Spleen (tissue), 11 donors: ENCODE measurements around the gene DOCK9. TPM values are rescaled to one million over a fixed set of nuclear protein-coding genes. Genes with fewer than 3 reads are reported as not detected.

Experiments used
- DNase-seq: peaks from one replicate; pipeline ENCODE4 v3.0.0-alpha.2; 2020
- H3K27ac ChIP-seq, 8 donors: fragments of 200-600 bp; sonication (generic) in 7 of 8; 1 replicate in 4 of 8; 2 replicates in 4 of 8; pipeline versions ENCODE4 v1.5.0 to v1.8.0; 2016 to 2021; ENCODE audit warnings: inconsistent platforms in 4 of 8, mild to moderate bottlenecking in 4 of 8, moderate library complexity in 1 of 8
- H3K27me3 ChIP-seq, 7 donors: fragments of 200-600 bp; sonication (generic) in 6 of 7; replicated peaks in 1 of 7; 1 replicate in 4 of 7; 2 replicates in 3 of 7; pipeline versions ENCODE4 v1.5.0 to v1.8.0; 2016 to 2021; ENCODE audit warnings: inconsistent platforms in 3 of 7, mild to moderate bottlenecking in 1 of 7
- H3K36me3 ChIP-seq, 6 donors: fragments of 200-600 bp; sonication (generic) in 5 of 6; 1 replicate in 4 of 6; 2 replicates in 2 of 6; pipeline versions ENCODE4 v1.5.0 to v1.8.0; 2016 to 2021; ENCODE audit warnings: inconsistent platforms in 2 of 6
- H3K4me1 ChIP-seq, 6 donors: fragments of 200-600 bp; sonication (generic) in 5 of 6; 1 replicate in 3 of 6; 2 replicates in 3 of 6; pipeline versions ENCODE4 v1.5.0 to v1.8.0; 2016 to 2021; ENCODE audit warnings: inconsistent platforms in 3 of 6
- H3K4me3 ChIP-seq, 8 donors: fragments of 200-600 bp; sonication (generic) in 7 of 8; 1 replicate in 4 of 8; 2 replicates in 4 of 8; pipeline versions ENCODE4 v1.5.0 to v1.8.0; 2016 to 2021; ENCODE audit warnings: inconsistent platforms in 4 of 8, mild to moderate bottlenecking in 4 of 8, moderate library complexity in 2 of 8
- H3K9me3 ChIP-seq, 8 donors: fragments of 200-600 bp; sonication (generic) in 7 of 8; 1 replicate in 4 of 8; 2 replicates in 4 of 8; pipeline versions ENCODE4 v1.5.0 to v1.8.0; 2016 to 2021; ENCODE audit warnings: inconsistent platforms in 4 of 8
- POLR2A ChIP-seq, 3 donors: fragments of 450-650 bp; IDR thresholded peaks; one replicate each; pipeline ENCODE4 v1.5.1; 2017; ENCODE audit warnings: antibody characterized with exemption in 3 of 3, mild to moderate bottlenecking in 1 of 3
- POLR2AphosphoS5 ChIP-seq, 3 donors: sonication (generic); formaldehyde crosslinking; IDR thresholded peaks; one replicate each; pipeline ENCODE4 v1.5.1; 2017; ENCODE audit warnings: antibody characterized with exemption in 3 of 3
- WGBS, 5 donors: extraction: QIAGEN DNeasy Blood & Tissue Kit in 3 of 5; methylation state at CpG; one replicate each; pipeline versions ENCODE4 v1.1.5 to v1.1.7; 2013 to 2018; 5-methylcytosine and 5-hydroxymethylcytosine counted together
- intact Hi-C: fragments of 100-400 bp; cut with DNase I; formaldehyde crosslinking; loops from one replicate; pipeline ENCODE4 v1.15.0; 2023; ENCODE audit warnings: low total_unique reads
- polyA plus RNA-seq, 3 donors: library from polyadenylated mRNA; stranded (reverse); fragments of 200-250 nt; gene quantifications; one replicate each; pipeline ENCODE4 v1.2.1, GENCODE V29; 2013
- total RNA-seq, 7 donors: library from RNA; depleted of rRNA in 3 of 7; stranded (reverse); fragments of >200 nt in 3 of 7; fragmentation: NEBNext Ultra II Directional in 4 of 7; extraction: Animal tissue kit (Norgen Biotek cat#: 25700) in 4 of 7; gene quantifications; one replicate each; pipeline versions ENCODE4 v1.1.0 to v1.2.1, GENCODE V29; 2016 to 2021
- TF ChIP-seq, protein P1 (sequence below), 11 experiments: fragments of 200-600 bp in 7 of 11; fragments of 450-650 bp in 4 of 11; sonication (generic) in 4 of 11; IDR thresholded peaks in 8 of 11; conservative IDR thresholded peaks in 3 of 11; 1 replicate in 7 of 11; 2 replicates in 4 of 11; pipeline versions ENCODE4 v1.4.0 to v1.8.0; 2016 to 2021; ENCODE audit warnings: antibody characterized with exemption in 11 of 11, inconsistent platforms in 4 of 11, mild to moderate bottlenecking in 1 of 11
- donor health status: healthy with polysubstance abuse.
- donor health status: DM: no; HTN: no; CAD: no; lungs with moderate emphysema.
- donor health status: DM: no; HTN: no; CAD: no.
- donor health status: Bipolar disorder and iron deficiency.
- donor health status: healthy.
- donor health status: DM: no; HTN: no; CAD: no.
- donor health status: DM: yes; HTN: yes; CAD: no.

DOCK9 gene
- total and polyA plus RNA-seq, 10 donors: 6.9 to 53.3 (median 47.6) TPM

DNA sequence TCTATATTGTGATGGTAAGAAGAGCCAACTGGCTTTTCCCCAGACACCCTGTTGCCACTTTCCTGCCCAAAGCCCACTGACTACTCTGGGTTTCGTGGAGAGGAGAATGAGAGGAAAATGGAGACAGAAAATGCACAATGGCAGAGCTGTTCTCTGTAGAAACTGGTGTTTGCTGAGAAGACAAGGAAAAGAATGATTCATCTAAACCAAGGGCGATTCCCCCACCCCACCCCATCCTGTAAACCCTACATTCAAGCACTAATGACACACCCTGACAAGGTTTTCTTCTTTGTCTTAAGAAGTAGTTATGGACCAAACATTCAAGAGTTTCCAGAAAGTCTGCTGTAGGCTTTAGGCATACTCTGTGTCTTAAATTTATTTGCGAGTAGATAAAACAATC is 68.8 kb downstream of the DOCK9 start:
- 91 to 96% (median 93%) methylated on average over 3 of the region's 3 CpGs for WGBS, 5 donors
- no peak overlapping the region for H3K4me3 ChIP-seq
- TF ChIP-seq POLR2A (IDR thresholded peaks at IDR 0.05): no peak
- TF ChIP-seq, protein P1, sequence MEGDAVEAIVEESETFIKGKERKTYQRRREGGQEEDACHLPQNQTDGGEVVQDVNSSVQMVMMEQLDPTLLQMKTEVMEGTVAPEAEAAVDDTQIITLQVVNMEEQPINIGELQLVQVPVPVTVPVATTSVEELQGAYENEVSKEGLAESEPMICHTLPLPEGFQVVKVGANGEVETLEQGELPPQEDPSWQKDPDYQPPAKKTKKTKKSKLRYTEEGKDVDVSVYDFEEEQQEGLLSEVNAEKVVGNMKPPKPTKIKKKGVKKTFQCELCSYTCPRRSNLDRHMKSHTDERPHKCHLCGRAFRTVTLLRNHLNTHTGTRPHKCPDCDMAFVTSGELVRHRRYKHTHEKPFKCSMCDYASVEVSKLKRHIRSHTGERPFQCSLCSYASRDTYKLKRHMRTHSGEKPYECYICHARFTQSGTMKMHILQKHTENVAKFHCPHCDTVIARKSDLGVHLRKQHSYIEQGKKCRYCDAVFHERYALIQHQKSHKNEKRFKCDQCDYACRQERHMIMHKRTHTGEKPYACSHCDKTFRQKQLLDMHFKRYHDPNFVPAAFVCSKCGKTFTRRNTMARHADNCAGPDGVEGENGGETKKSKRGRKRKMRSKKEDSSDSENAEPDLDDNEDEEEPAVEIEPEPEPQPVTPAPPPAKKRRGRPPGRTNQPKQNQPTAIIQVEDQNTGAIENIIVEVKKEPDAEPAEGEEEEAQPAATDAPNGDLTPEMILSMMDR (IDR thresholded peaks at IDR 0.05 in 8 of 11, conservative IDR thresholded peaks at IDR 0.05 in 3 of 11): no peak
- TF ChIP-seq POLR2AphosphoS5 (IDR thresholded peaks at IDR 0.05): no peak
- no peak overlapping the region for H3K27ac ChIP-seq
- H3K4me1 ChIP-seq: peaks cover 0 to 10% (median 6%) of the 10 kb centered on the region in 6 donors
- no peaks in the 10 kb centered on the region for H3K27me3 ChIP-seq
- intact Hi-C loops: no loop called here
- peaks cover 0 to 13% (median 0%) of the 10 kb centered on the region in 6 donors for H3K36me3 ChIP-seq
- DNase-seq: no peak
- no peaks in the 10 kb centered on the region for H3K9me3 ChIP-seq

GRCh38 chr13:98906746-98907502 is 70.9 kb downstream of the DOCK9 start:
- Histone ChIP-seq H3K27ac (no peak overlapping the region), H3K36me3 (peaks cover 0 to 24% (median 9%) of the 10 kb centered on the region in 6 donors), H3K4me1 (peaks cover 0 to 10% (median 6%) of the 10 kb centered on the region in 6 donors), H3K9me3 (no peaks in the 10 kb centered on the region), H3K4me3 (no peak overlapping the region), H3K27me3 (no peaks in the 10 kb centered on the region)
- intact Hi-C loops: no loop called here
- TF ChIP-seq POLR2AphosphoS5 (IDR thresholded peaks at IDR 0.05) (no peak), POLR2A (IDR thresholded peaks at IDR 0.05) (no peak)
- TF ChIP-seq, protein P1 (IDR thresholded peaks at IDR 0.05 in 8 of 11, conservative IDR thresholded peaks at IDR 0.05 in 3 of 11): no peak
- WGBS, 5 donors: 90 to 97% (median 94%) methylated on average over 8 of the region's 8 CpGs
- no peak for DNase-seq

DNA sequence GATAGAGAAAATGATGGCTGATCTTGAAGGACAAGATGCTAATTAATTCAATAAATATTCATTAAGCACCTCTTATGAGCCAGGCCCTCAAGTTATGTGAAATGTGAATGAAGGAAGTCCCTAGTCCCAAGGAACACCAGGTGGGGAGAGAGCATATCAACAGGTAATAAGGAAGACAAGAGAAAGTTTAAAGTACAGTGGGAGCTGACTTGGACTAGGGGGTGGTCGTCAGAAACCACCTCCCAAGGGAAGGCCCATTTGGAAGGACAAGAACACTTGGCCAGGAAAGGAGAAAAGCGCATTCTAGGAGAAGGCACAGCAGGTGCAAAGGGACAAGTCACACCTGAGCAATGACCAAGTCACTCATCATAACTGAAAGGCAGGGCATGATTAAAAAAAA is 72.7 kb downstream of the DOCK9 start:
- intact Hi-C loops: no loop called here
- no peak for DNase-seq
- 68 to 90% (median 86%) methylated on average over 2 of the region's 2 CpGs for WGBS, 5 donors
- Histone ChIP-seq H3K27me3 (no peaks in the 10 kb centered on the region), H3K4me1 (no peaks in the 10 kb centered on the region), H3K4me3 (no peak overlapping the region), H3K27ac (no peak overlapping the region), H3K9me3 (no peaks in the 10 kb centered on the region), H3K36me3 (peaks cover 0 to 41% (median 16%) of the 10 kb centered on the region in 6 donors)
- no peak for TF ChIP-seq POLR2A (IDR thresholded peaks at IDR 0.05)
- TF ChIP-seq, protein P1 (IDR thresholded peaks at IDR 0.05 in 8 of 11, conservative IDR thresholded peaks at IDR 0.05 in 3 of 11): no peak
- no peak for TF ChIP-seq POLR2AphosphoS5 (IDR thresholded peaks at IDR 0.05)

DNA sequence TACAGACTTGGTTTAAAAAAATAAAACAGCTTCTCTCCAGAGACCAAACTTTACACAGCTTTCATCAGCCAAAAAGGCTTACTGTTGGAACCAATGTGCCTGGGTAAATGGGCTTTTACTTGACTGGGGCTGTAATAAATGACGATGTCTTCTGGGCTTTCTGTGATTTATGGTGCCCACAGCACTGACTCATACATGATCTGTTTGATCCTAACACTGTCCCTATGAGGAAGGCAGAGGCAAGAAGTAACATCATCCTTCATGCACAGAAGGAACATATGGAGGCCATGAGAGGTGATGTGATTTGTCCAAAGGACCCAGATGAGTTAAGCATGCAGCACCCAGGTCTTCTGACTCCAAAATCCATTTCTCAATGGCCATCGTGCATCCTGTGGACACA is 77.4 kb downstream of the DOCK9 start:
- Histone ChIP-seq H3K27me3 (no peaks in the 10 kb centered on the region), H3K4me1 (no peaks in the 10 kb centered on the region), H3K9me3 (no peaks in the 10 kb centered on the region), H3K4me3 (no peak overlapping the region), H3K27ac (no peak overlapping the region), H3K36me3 (peaks cover 0 to 70% (median 16%) of the 10 kb centered on the region in 6 donors)
- TF ChIP-seq POLR2AphosphoS5 (IDR thresholded peaks at IDR 0.05): no peak
- TF ChIP-seq, protein P1 (IDR thresholded peaks at IDR 0.05 in 8 of 11, conservative IDR thresholded peaks at IDR 0.05 in 3 of 11): no peak
- TF ChIP-seq POLR2A (IDR thresholded peaks at IDR 0.05): no peak
- WGBS, 5 donors: 72 to 90% (median 88%) methylated on average over 2 of the region's 2 CpGs
- DNase-seq: no peak
- intact Hi-C loops: no loop called here
